Endothelial cell of umbilical vein (primary cell): ENCODE results near the gene CLDND2. TPM values are rescaled to one million over a fixed set of nuclear protein-coding genes. Genes with fewer than 3 reads are reported as not detected.

ENCODE experiments used
- BruUV-seq: library from RNA; stranded (reverse); fragments of 400-500 nt; replicated peaks from 2 replicates; lab custom pipeline; 2021; lab: Mats Ljungman, UMichigan
- CTCF ChIA-PET: fragments of 300-600, 350-600 bp; sonication (Branson Sonifier 250); formaldehyde crosslinking; loops from one replicate; lab custom pipeline; 2021; ENCODE audit warnings: antibody characterized with exemption, inconsistent platforms; lab: Charles Lee
- POLR2A ChIA-PET: fragments of 300-600, 350-600 bp; sonication (Branson Sonifier 250); formaldehyde crosslinking; loops from one replicate; lab custom pipeline; 2021; ENCODE audit warnings: antibody characterized with exemption, inconsistent platforms; lab: Charles Lee
- DNase-seq: peaks from one replicate; pipeline ENCODE4 v3.0.0-alpha.2; 2011; ENCODE audit warnings: low read depth, low spot score
- FAIRE-seq: peaks from 2 replicates; lab custom pipeline; 2011; peaks lifted over from hg19 to GRCh38; lab: Jason Lieb, UNC
- H2AFZ ChIP-seq: 2 replicates; pipeline ENCODE4 v1.6.0; 2012; ENCODE audit warnings: low read depth, low read length, control low read depth, inconsistent platforms
- H3K27ac ChIP-seq: 2 replicates; pipeline ENCODE4 v1.5.1; 2011; ENCODE audit warnings: low read depth, mild to moderate bottlenecking, control low read depth, low read length, moderate library complexity; ENCODE audit not compliant: insufficient read depth
- H3K27me3 ChIP-seq, 2 experiments: 2 replicates each; pipeline versions ENCODE4 v1.6.0 to v1.6.1; 2011; ENCODE audit warnings: low read length in 2 of 2, mixed read lengths in 1 of 2; ENCODE audit not compliant: control insufficient read depth in 2 of 2, insufficient read depth in 2 of 2
- H3K36me3 ChIP-seq, 2 experiments: 2 replicates in 1 of 2; 3 replicates in 1 of 2; pipeline ENCODE4 v1.5.1; 2011; ENCODE audit warnings: low read length in 2 of 2, mild to moderate bottlenecking in 1 of 2, moderate library complexity in 1 of 2; ENCODE audit not compliant: control insufficient read depth in 2 of 2, insufficient read depth in 2 of 2; ENCODE audit errors: extremely low read depth in 1 of 2
- H3K4me1 ChIP-seq: 3 replicates; pipeline ENCODE4 v1.5.1; 2011; ENCODE audit warnings: mild to moderate bottlenecking, low read length; ENCODE audit not compliant: control insufficient read depth, insufficient read depth; ENCODE audit errors: extremely low read depth
- H3K4me2 ChIP-seq: 2 replicates; pipeline ENCODE4 v1.6.1; 2011; ENCODE audit warnings: low read length, control low read depth, mixed read lengths; ENCODE audit not compliant: insufficient read depth
- H3K4me3 ChIP-seq, 3 experiments: fragments of 200-600 bp in 1 of 3; sonication (generic), shearing (Covaris generic) in 1 of 3; replicated peaks in 1 of 3; 2 replicates each; pipeline ENCODE4 v1.5.1; 2011 to 2016; ENCODE audit warnings: control low read depth in 3 of 3, low read length in 3 of 3, mild to moderate bottlenecking in 2 of 3, inconsistent platforms in 1 of 3, low read depth in 1 of 3, moderate library complexity in 1 of 3; ENCODE audit not compliant: insufficient read depth in 1 of 3
- H3K79me2 ChIP-seq: 2 replicates; pipeline ENCODE4 v1.6.0; 2012; ENCODE audit warnings: low read length, inconsistent platforms; ENCODE audit not compliant: control insufficient read depth, insufficient read depth
- H3K9ac ChIP-seq: replicated peaks from 2 replicates; pipeline ENCODE3; 2011; ENCODE audit warnings: low read length, control low read depth; ENCODE audit not compliant: insufficient read depth; ENCODE audit errors: extremely low read depth
- H3K9me1 ChIP-seq: replicated peaks from 3 replicates; pipeline ENCODE4 v1.6.0; 2011; ENCODE audit warnings: mild to moderate bottlenecking, low read length; ENCODE audit not compliant: control insufficient read depth, insufficient read depth; ENCODE audit errors: extremely low read depth
- H3K9me3 ChIP-seq: replicated peaks from 2 replicates; pipeline ENCODE4 v1.5.1; 2012; ENCODE audit warnings: low read length, inconsistent platforms; ENCODE audit not compliant: control insufficient read depth, insufficient read depth
- H4K20me1 ChIP-seq: replicated peaks from 2 replicates; pipeline ENCODE3; 2011; ENCODE audit warnings: mild to moderate bottlenecking, low read length; ENCODE audit not compliant: control insufficient read depth, insufficient read depth; ENCODE audit errors: extremely low read depth
- EZH2 ChIP-seq: IDR thresholded peaks from 2 replicates; pipeline ENCODE4 v1.6.1; 2012; ENCODE audit warnings: borderline replicate concordance, low read depth, mild to moderate bottlenecking, moderate library complexity, low read length, inconsistent platforms; ENCODE audit not compliant: severe bottlenecking
- FOS ChIP-seq: IDR thresholded peaks from 2 replicates; pipeline ENCODE4 v1.6.1; 2011; ENCODE audit warnings: mild to moderate bottlenecking, low read length, moderate library complexity, borderline replicate concordance; ENCODE audit not compliant: insufficient read depth
- JUN ChIP-seq: IDR thresholded peaks from 2 replicates; pipeline ENCODE4 v1.6.1; 2011; ENCODE audit warnings: borderline replicate concordance, low read depth; ENCODE audit not compliant: insufficient read length, insufficient read depth
- MAX ChIP-seq: IDR thresholded peaks from 2 replicates; pipeline ENCODE4 v1.6.1; 2011; ENCODE audit not compliant: insufficient read depth, insufficient read length
- POLR2A ChIP-seq: IDR thresholded peaks from 2 replicates; pipeline ENCODE4 v1.6.1; 2012; ENCODE audit warnings: low read depth, mild to moderate bottlenecking, control low read depth, low read length
- POLR2AphosphoS5 ChIP-seq: IDR thresholded peaks from 2 replicates; pipeline ENCODE4 v1.6.1; 2012; ENCODE audit warnings: low read depth, mild to moderate bottlenecking, control low read depth, low read length, moderate library complexity; ENCODE audit not compliant: insufficient read depth
- dilution Hi-C: fragments of 300-500 bp; cut with MboI; formaldehyde crosslinking; loops from one replicate; pipeline ENCODE4 v1.15.0; 2019; ENCODE audit warnings: low sequenced_read_pairs; ENCODE audit not compliant: extremely low pct_ligation_motif_present
- intact Hi-C: fragments of 100-400 bp; cut with micrococcal nuclease; formaldehyde crosslinking; loops from one replicate; pipeline ENCODE4 v1.10.0; 2022
- polyA plus RNA-seq, 4 experiments: library from polyadenylated mRNA; depleted of rRNA in 3 of 4; stranded (reverse) in 3 of 4; unstranded in 1 of 4; fragments of >200 nt; gene quantifications; 2 replicates each; pipeline versions ENCODE4 v1.2.1 to v1.2.3, GENCODE V29; 2011 to 2012; ENCODE audit warnings: missing spikeins in 1 of 4
- total RNA-seq: library from RNA; stranded (reverse); gene quantifications from 2 replicates; pipeline ENCODE4 v1.2.3, GENCODE V29; 2021
- TF ChIP-seq, protein P1 (sequence below), 2 donors: IDR thresholded peaks; 1 replicate in 1 of 2; 2 replicates in 1 of 2; pipeline ENCODE4 v1.5.1; 2011; ENCODE audit warnings: low read length in 2 of 2, mild to moderate bottlenecking in 2 of 2, moderate library complexity in 2 of 2, control low read depth in 1 of 2, inconsistent platforms in 1 of 2, low read depth in 1 of 2; ENCODE audit not compliant: insufficient read depth in 1 of 2; ENCODE audit errors: extremely low read depth in 1 of 2

Gene CLDND2
- total and polyA plus RNA-seq, 2 donors (not counting 3 experiments of a cell fraction or from before 2014, with no cell fraction given): 0.97 TPM; not detected in 1

DNA sequence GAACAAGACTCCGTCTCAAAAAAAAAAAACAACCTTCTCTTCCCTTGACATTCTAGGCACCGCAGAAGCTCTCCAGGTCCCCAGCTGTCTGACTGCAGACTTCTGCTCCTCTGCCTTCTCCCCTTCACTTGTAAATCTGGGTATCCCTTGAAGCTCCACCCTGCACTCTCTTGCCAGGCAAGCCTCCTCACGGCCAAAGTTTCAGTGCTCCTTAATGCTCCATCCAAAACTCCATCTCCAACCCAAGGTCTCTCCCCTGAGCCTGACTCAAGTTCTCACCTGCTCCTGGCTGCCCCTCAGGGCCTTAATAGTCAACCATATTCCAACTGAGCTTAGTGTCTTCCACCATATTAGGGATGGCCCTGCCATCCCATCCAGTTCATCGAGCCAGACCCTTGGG lies 1.4 kb upstream of the CLDND2 start:
- Histone ChIP-seq H3K9me3 (no peaks in the 10 kb centered on the region), H3K27ac (no peak overlapping the region), H3K79me2 (peaks cover 5% of the 10 kb centered on the region), H3K27me3 (no peaks in the 10 kb centered on the region), H3K36me3 (no peaks in the 10 kb centered on the region), H3K4me1 (peaks cover 11% of the 10 kb centered on the region), H3K9me1 (no peaks in the 10 kb centered on the region), H3K4me3 (no peak overlapping the region), H2AFZ (no peak overlapping the region), H3K4me2 (no peak overlapping the region), H4K20me1 (no peaks in the 10 kb centered on the region), H3K9ac (no peak overlapping the region)
- no peak for FAIRE-seq
- TF ChIP-seq MAX (no peak), FOS (no peak)
- ChIA-PET CTCF (no interaction called here), POLR2A (no interaction called here)
- no TSS peak for BruUV-seq
- no peak for DNase-seq
- intact Hi-C loops: no loop called here
- dilution Hi-C loops: no loop called here

DNA sequence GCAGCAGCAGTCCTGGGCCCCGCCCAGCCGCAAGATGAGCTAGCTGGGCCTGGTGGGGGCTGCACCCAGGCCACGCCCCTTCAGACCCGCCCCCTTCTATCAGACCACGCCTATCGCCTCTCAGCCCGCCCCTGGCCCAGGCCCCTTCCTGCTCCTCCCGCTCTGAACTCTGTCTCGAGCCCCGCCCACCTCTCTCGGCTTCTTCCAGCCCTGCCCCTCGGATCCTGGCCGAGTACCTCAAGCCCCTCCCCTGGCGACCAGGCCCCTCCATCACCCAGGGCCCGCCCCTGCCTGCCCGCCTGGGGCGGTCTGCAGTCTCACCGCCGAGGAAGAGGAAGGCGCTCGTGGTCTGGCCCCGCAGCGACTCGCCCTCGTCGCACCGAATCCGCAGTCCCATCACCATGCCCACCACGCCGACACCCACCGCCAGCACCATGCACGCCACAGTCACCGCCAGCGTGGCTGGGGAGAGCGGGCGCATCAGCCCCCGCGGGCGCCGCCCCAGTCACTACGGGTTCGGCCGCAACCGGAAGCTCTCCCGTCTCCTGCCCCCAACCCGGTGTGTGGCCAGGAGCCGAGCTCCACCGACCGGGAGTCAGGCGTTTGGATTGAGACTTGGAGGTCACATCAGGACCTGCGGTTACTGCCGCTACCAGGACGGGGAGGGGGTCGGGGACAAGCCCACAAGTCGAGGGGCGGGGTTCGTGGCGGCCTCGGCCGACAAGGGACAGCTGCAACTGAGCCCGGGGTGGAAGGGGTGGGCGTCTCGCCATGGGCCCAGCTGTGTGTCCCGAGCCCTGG lies 1.0 kb downstream of the CLDND2 start:
- intact Hi-C loops (loop anchor here (1.0 to 5.0 kb wide), 6 partner anchors 27 to 322 kb away; partner anchors contain the start of gene CTU1), dilution Hi-C loops (no loop called here)
- peaks cover 5% of the 10 kb centered on the region for H3K79me2 ChIP-seq
- ChIA-PET POLR2A (interaction anchor here (1.7 kb wide), 1 partner anchor 28 kb away, joined by 8 read pairs; no protein-coding TSS in a partner anchor), CTCF (interaction anchor here (0.7 to 1.8 kb wide), 4 partner anchors 11 to 293 kb away, joined by 3 to 23 read pairs (median 5); no protein-coding TSS in a partner anchor)
- H4K20me1 ChIP-seq: no peaks in the 10 kb centered on the region
- BruUV-seq: no TSS peak
- H3K4me2 ChIP-seq: peak overlapping the region; percentile 75
- TF ChIP-seq JUN: no peak
- no peak for TF ChIP-seq FOS
- TF ChIP-seq, protein P1, sequence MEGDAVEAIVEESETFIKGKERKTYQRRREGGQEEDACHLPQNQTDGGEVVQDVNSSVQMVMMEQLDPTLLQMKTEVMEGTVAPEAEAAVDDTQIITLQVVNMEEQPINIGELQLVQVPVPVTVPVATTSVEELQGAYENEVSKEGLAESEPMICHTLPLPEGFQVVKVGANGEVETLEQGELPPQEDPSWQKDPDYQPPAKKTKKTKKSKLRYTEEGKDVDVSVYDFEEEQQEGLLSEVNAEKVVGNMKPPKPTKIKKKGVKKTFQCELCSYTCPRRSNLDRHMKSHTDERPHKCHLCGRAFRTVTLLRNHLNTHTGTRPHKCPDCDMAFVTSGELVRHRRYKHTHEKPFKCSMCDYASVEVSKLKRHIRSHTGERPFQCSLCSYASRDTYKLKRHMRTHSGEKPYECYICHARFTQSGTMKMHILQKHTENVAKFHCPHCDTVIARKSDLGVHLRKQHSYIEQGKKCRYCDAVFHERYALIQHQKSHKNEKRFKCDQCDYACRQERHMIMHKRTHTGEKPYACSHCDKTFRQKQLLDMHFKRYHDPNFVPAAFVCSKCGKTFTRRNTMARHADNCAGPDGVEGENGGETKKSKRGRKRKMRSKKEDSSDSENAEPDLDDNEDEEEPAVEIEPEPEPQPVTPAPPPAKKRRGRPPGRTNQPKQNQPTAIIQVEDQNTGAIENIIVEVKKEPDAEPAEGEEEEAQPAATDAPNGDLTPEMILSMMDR (IDR thresholded peaks at IDR 0.05; ENCODE audit: extremely low read depth in 1 of 2, insufficient read depth in 1 of 2, low read depth in 1 of 2, low read length in 2 of 2): no peak
- TF ChIP-seq POLR2AphosphoS5: peak; percentile 21
- no peak for TF ChIP-seq EZH2
- no peak for TF ChIP-seq MAX
- peak; percentile 50 for TF ChIP-seq POLR2A
- H2AFZ ChIP-seq: peak overlapping the region; percentile 64
- DNase-seq (peak; percentile 99), FAIRE-seq (peak; percentile 99)
- peak overlapping the region; percentile 6 to 63 (median 53) for H3K4me3 ChIP-seq
- peaks cover 15% of the 10 kb centered on the region for H3K4me1 ChIP-seq
- no peaks in the 10 kb centered on the region for H3K9me1 ChIP-seq
- no peaks in the 10 kb centered on the region for H3K27me3 ChIP-seq
- H3K36me3 ChIP-seq: no peaks in the 10 kb centered on the region
- H3K27ac ChIP-seq: peak overlapping the region; percentile 19
- peak overlapping the region; percentile 28 for H3K9ac ChIP-seq
- no peaks in the 10 kb centered on the region for H3K9me3 ChIP-seq
